Astrocyte of the spinal cord (primary cell): ENCODE measurements around the gene GOLGB1.
A peak's percentile ranks its signal among the peaks of the same experiment; 100 is the strongest.
"Not testable (repeated sequence)": the region's sequence is repeated elsewhere in the genome, so short reads cannot be mapped to it uniquely, and the experiment has no call there.

Source experiments
- DNase-seq: peaks from one replicate; pipeline ENCODE4 v3.0.0; 2011; ENCODE audit warnings: low read depth, low spot score
- H3K4me3 ChIP-seq: 2 replicates; pipeline ENCODE4 v1.5.1; 2011; ENCODE audit warnings: low read depth, mild to moderate bottlenecking, low read length, moderate library complexity
- in situ Hi-C: cut with HindIII; loops from 2 replicates; pipeline ENCODE4 v1.10.0; 2017; ENCODE audit warnings: low sequenced_read_pairs
- TF ChIP-seq, protein P1 (sequence below): IDR thresholded peaks from 2 replicates; pipeline ENCODE4 v1.5.1; 2012; ENCODE audit warnings: low read depth, mild to moderate bottlenecking, low read length, inconsistent platforms

Gene GOLGB1

DNA sequence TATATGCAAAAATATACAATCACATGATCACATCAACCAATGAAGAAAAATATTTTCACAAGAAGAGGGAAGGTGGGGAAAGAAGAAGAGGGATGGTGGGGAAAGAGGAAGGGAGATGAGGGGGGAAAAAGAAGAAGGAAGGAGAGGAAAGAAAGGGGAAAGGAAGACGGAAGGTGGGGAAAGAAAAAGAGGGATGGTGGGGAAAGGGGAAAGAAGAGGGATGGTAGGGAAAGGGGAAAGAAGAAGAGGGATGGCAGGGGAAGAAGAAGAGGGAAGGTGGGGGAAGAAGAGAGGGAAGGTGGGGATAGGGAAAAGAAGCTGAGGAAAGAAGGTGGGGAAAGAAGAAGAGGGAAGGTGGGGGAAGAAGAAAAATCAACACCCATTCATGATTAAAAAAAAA is 3.2 kb upstream of the GOLGB1 start:
- no peak for DNase-seq
- H3K4me3 ChIP-seq, result no peak overlapping the region
- in situ Hi-C loops, result no loop called here
- TF ChIP-seq, protein P1, sequence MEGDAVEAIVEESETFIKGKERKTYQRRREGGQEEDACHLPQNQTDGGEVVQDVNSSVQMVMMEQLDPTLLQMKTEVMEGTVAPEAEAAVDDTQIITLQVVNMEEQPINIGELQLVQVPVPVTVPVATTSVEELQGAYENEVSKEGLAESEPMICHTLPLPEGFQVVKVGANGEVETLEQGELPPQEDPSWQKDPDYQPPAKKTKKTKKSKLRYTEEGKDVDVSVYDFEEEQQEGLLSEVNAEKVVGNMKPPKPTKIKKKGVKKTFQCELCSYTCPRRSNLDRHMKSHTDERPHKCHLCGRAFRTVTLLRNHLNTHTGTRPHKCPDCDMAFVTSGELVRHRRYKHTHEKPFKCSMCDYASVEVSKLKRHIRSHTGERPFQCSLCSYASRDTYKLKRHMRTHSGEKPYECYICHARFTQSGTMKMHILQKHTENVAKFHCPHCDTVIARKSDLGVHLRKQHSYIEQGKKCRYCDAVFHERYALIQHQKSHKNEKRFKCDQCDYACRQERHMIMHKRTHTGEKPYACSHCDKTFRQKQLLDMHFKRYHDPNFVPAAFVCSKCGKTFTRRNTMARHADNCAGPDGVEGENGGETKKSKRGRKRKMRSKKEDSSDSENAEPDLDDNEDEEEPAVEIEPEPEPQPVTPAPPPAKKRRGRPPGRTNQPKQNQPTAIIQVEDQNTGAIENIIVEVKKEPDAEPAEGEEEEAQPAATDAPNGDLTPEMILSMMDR, result no peak

DNA sequence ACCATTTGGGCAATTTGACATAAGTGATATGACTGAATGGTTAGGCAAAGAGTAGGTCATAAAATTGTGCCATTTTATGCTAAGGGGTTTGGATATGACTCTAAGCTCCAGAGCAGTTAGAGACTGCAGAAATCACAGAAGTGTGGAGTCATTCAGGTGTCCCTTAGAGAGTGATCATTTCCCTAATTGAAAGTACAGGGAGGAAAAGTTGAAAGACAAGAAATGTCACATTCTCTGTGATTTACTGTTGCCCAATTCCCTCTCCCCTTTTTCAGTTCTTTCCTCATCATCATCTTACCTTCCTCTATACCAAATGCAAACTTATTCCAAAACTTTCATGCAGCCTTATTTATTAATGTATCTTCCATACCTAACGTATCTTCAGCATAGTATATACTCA is 2.7 kb upstream of the GOLGB1 start:
- DNase-seq, result no peak
- TF ChIP-seq, protein P1, result no peak
- no peak overlapping the region for H3K4me3 ChIP-seq
- in situ Hi-C loops, result no loop called here

DNA sequence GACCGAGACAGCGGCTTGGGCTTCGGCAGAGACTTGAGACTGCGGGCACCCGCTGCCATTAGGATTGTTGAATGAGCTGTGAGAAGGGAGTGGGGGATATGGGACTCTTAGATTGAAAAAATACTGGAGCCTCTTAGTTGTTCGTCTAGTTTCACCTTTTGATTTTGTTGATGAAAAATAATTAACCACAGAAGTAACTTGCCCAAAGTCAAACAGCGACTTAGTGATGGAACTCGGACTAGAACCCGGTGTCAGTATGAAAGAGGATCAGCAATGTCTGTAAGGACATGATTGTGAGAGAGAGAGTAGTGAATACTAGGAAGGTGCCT is 510 bp upstream of the GOLGB1 start:
- H3K4me3 ChIP-seq, result peak overlapping the region; percentile 67
- TF ChIP-seq, protein P1, result no peak
- no peak for DNase-seq
- in situ Hi-C loops, result no loop called here

DNA sequence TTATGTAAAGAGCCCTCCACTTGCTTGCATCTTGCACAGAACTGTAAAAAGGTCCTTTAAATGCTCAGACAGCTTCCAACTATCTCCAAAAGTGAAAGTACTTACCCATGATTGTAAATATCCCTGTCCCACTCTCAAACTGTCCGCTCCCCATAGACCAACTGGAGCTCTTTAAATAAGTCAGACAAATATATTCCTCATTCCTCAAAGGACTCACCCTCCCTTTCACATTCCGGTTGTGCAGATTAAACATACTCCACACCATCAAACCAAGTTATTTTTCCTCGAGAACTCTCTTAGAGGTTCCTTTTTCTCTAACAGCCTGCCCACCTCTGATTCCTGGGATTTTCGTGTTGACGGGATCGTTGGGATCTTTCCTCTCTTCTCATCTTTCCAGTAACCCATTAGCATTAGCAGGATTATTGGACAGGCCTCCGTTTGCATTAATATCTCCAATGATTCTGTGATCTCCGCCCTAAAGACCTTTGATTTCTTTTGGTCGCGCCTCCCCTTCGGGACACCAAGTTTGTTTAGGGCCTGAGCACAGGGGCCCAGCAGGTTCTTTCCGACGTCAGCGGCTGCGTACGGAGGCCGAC is 763 bp downstream of the GOLGB1 start:
- in situ Hi-C loops, result no loop called here
- TF ChIP-seq, protein P1, result no peak
- H3K4me3 ChIP-seq, result peak overlapping the region; percentile 67
- DNase-seq, result peak; percentile 34

DNA sequence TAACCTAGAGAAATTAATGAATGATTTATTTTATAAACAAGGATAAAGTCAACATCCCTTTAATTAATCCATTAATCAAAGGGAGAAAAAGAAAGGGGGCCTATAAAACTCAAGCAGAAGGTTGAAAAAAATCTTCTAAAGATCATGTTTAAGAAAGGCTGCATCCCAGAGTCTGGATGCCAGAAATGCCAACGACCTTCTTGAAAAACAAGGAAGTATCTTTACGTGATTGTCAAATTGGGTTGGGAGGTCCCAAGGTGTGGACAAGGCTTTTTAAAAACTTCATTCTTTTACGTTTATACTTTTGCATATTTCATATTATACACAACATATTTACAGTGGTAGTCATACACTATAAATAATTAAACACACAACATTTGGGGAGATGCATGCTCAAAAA is 1.6 kb downstream of the GOLGB1 start:
- TF ChIP-seq, protein P1, result no peak
- DNase-seq, result no peak
- in situ Hi-C loops, result no loop called here
- peak overlapping the region; percentile 67 for H3K4me3 ChIP-seq

DNA sequence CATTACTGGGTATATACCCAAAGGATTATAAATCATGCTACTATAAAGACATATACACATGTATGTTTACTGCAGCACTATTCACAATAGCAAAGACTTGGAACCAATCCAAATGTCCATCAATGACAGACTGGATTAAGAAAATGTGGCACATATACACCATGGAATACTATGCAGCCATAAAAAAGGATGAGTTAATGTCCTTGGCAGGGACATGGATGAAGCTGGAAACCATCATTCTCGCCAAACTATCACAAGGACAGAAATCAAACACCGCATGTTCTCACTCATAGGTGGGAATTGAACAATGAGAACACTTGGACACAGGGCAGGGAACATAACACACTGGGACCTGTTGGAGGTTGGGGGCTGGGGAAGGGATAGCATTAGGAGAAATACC is 6.4 kb downstream of the GOLGB1 start:
- H3K4me3 ChIP-seq, in situ Hi-C loops, DNase-seq: not testable (repeated sequence)

DNA sequence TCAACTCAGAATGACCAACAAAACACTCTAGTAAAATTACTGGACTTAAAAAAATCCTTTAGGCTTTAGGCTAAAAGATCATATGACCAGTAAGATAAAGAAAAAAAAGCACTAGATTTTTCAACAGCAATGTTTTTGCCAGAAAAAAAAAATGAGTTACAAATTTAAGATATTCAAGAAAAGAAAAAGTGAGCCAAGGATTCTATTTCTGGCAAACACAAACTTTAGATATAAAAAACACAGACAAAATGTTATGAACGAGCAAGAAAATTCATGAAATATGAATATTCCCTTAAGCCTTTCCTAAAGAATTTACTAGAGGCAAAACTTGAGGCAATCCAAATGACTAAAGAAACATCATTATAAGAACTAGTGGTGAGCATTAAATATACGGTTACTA is 8.6 kb downstream of the GOLGB1 start:
- no peak for DNase-seq
- in situ Hi-C loops, result no loop called here
- no peak overlapping the region for H3K4me3 ChIP-seq
- TF ChIP-seq, protein P1, result no peak
